Measurements from ENCODE around the gene FRMD4B.

DNA sequence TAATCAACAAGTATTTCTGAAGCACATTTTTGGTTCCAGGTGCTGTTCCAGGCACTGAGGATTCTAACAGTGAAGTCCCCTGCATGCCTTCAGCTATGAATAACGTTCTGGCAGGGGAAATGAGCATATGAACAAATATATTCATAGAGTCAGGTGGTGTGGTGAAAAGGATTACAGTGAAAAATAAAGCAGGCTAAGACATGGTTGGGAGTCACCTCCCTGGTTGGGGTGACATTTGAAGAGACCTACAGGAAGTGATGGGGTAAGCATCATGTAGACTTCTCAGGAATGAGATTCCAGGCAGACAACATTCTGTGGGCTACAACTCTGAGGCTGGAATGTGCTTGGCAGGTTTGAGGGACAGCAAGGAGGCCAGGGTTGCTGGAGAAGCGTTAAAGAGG is 15.0 kb downstream of the FRMD4B start:
- TF ChIP-seq, protein P1, sequence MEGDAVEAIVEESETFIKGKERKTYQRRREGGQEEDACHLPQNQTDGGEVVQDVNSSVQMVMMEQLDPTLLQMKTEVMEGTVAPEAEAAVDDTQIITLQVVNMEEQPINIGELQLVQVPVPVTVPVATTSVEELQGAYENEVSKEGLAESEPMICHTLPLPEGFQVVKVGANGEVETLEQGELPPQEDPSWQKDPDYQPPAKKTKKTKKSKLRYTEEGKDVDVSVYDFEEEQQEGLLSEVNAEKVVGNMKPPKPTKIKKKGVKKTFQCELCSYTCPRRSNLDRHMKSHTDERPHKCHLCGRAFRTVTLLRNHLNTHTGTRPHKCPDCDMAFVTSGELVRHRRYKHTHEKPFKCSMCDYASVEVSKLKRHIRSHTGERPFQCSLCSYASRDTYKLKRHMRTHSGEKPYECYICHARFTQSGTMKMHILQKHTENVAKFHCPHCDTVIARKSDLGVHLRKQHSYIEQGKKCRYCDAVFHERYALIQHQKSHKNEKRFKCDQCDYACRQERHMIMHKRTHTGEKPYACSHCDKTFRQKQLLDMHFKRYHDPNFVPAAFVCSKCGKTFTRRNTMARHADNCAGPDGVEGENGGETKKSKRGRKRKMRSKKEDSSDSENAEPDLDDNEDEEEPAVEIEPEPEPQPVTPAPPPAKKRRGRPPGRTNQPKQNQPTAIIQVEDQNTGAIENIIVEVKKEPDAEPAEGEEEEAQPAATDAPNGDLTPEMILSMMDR (conservative IDR thresholded peaks at IDR 0.05 in 1 of 2, IDR thresholded peaks at IDR 0.05 in 1 of 2; ENCODE audit: low read depth in 1 of 2, low read length in 2 of 2), result no peak
- no peak for TF ChIP-seq EZH2 (IDR thresholded peaks at IDR 0.05; ENCODE audit: low read length, missing control alignments)
